A549 (cell line): ENCODE measurements around the gene GMDS. TPM values are rescaled to one million over a fixed set of nuclear protein-coding genes. Genes with fewer than 3 reads are reported as not detected.

Experiments
- ATAC-seq, 2 experiments: fragments of 200-7000 bp in 1 of 2; fragments of >200 bp in 1 of 2; cut with Nextera tagmentation in 1 of 2; cut with Tn5 transposase in 1 of 2; 3 replicates each; pipeline versions ENCODE4 v1.8.0 to v1.9.1; 2018 to 2020; ENCODE audit warnings: mild to moderate bottlenecking in 1 of 2, moderate library complexity in 1 of 2
- CTCF ChIA-PET: fragments of 300-600 bp; sonication (Branson Sonifier 250); formaldehyde crosslinking; extraction: SDS; loops from one replicate; lab custom pipeline; 2021; ENCODE audit warnings: antibody characterized with exemption, inconsistent platforms; lab: Yijun Ruan, JAX
- POLR2A ChIA-PET: fragments of 350-600 bp; formaldehyde crosslinking; extraction: SDS; loops from one replicate; lab custom pipeline; 2021; ENCODE audit warnings: antibody characterized with exemption, inconsistent platforms; lab: Yijun Ruan, JAX
- DNase-seq, 2 experiments: peaks; one replicate each; pipeline versions ENCODE4 v3.0.0 to v3.0.0-alpha.2; 2011 to 2016; ENCODE audit warnings: low read depth in 1 of 2, low spot score in 1 of 2
- FAIRE-seq: peaks from 2 replicates; lab custom pipeline; 2011; peaks lifted over from hg19 to GRCh38; lab: Jason Lieb, UNC
- H3K27ac ChIP-seq, 2 experiments: fragments of >200 bp; sonication (Bioruptor Twin); formaldehyde crosslinking; 3 replicates each; pipeline ENCODE4 v1.5.1; 2016 to 2017
- H3K4me1 ChIP-seq: fragments of >200 bp; sonication (Bioruptor Twin); formaldehyde crosslinking; 3 replicates; pipeline ENCODE4 v1.6.1; 2016
- H3K4me2 ChIP-seq: fragments of >200 bp; sonication (Bioruptor Twin); formaldehyde crosslinking; 3 replicates; pipeline ENCODE4 v1.6.1; 2016
- H3K4me3 ChIP-seq: fragments of >200 bp; sonication (Bioruptor Twin); formaldehyde crosslinking; 3 replicates; pipeline ENCODE4 v1.5.1; 2016
- H3K9me3 ChIP-seq: fragments of >200 bp; sonication (Bioruptor Twin); formaldehyde crosslinking; 3 replicates; pipeline ENCODE4 v1.6.1; 2016
- BCL3 ChIP-seq: fragments of >200 bp; sonication (Bioruptor Twin); formaldehyde crosslinking; IDR thresholded peaks from 3 replicates; pipeline ENCODE4 v1.6.1; 2016
- CBX8 ChIP-seq: fragments of 200-600 bp; sonication (generic); IDR thresholded peaks from 2 replicates; pipeline ENCODE4 v1.6.1; 2016
- E2F6 ChIP-seq: IDR thresholded peaks from 2 replicates; pipeline ENCODE4 v1.6.1; 2012; ENCODE audit warnings: low read depth, borderline replicate concordance
- ELK1 ChIP-seq: fragments of 150-350 bp; IDR thresholded peaks from 2 replicates; pipeline ENCODE4 v1.6.1; 2014; ENCODE audit warnings: low read depth, mild to moderate bottlenecking, low read length
- EP300 ChIP-seq, 2 experiments: fragments of >200 bp; sonication (Bioruptor Twin); formaldehyde crosslinking; IDR thresholded peaks; 2 replicates in 1 of 2; 3 replicates in 1 of 2; pipeline ENCODE4 v1.6.1; 2016 to 2017
- ESRRA ChIP-seq: fragments of 150-350 bp; IDR thresholded peaks from 2 replicates; pipeline ENCODE4 v1.6.1; 2014; ENCODE audit warnings: mild to moderate bottlenecking, low read length, borderline replicate concordance
- HES2 ChIP-seq: fragments of >200 bp; sonication (Bioruptor Twin); formaldehyde crosslinking; IDR thresholded peaks from 2 replicates; pipeline ENCODE4 v1.6.1; 2016
- HEYL ChIP-seq: fragments of 250-450 bp; sonication (Bioruptor Pico); IDR thresholded peaks from 2 replicates; pipeline ENCODE4 v1.8.0; 2021; ENCODE audit warnings: mild to moderate bottlenecking, moderate library complexity
- HMGXB4 ChIP-seq: fragments of 250-450 bp; sonication (Bioruptor Pico); IDR thresholded peaks from 2 replicates; pipeline ENCODE4 v1.5.0; 2021; ENCODE audit warnings: mild to moderate bottlenecking, moderate library complexity, borderline replicate concordance
- JUNB ChIP-seq: fragments of >200 bp; sonication (Bioruptor Twin); formaldehyde crosslinking; IDR thresholded peaks from 2 replicates; pipeline ENCODE4 v1.6.1; 2016
- MAFK ChIP-seq: fragments of 450-650 bp; IDR thresholded peaks from 2 replicates; pipeline ENCODE4 v1.6.1; 2014; ENCODE audit not compliant: partially characterized antibody
- MYC ChIP-seq: IDR thresholded peaks from 2 replicates; pipeline ENCODE4 v1.6.1; 2012; ENCODE audit warnings: mild to moderate bottlenecking, inconsistent platforms, low read length, improper control_type of control experiment, borderline replicate concordance
- NPAS2 ChIP-seq: fragments of 250-450 bp; sonication (Bioruptor Pico); IDR thresholded peaks from 2 replicates; pipeline ENCODE4 v1.8.0; 2022; ENCODE audit warnings: mild to moderate bottlenecking, moderate library complexity, borderline replicate concordance
- PBX3 ChIP-seq: IDR thresholded peaks from 2 replicates; pipeline ENCODE4 v1.6.1; 2012
- PHF8 ChIP-seq: fragments of 200-600 bp; sonication (generic); IDR thresholded peaks from 2 replicates; pipeline ENCODE4 v1.6.1; 2016; ENCODE audit warnings: low read depth, mild to moderate bottlenecking, antibody characterized with exemption, moderate library complexity, borderline replicate concordance
- RCOR1 ChIP-seq: fragments of 150-350 bp; IDR thresholded peaks from 2 replicates; pipeline ENCODE4 v1.6.1; 2014; ENCODE audit warnings: antibody characterized with exemption, low read length, low read depth
- SMC3 ChIP-seq: fragments of >200 bp; sonication (Bioruptor Twin); formaldehyde crosslinking; IDR thresholded peaks from 3 replicates; pipeline ENCODE4 v1.6.1; 2018; ENCODE audit warnings: inconsistent platforms
- SREBF2 ChIP-seq: fragments of 450-650 bp; IDR thresholded peaks from 2 replicates; pipeline ENCODE4 v1.6.1; 2014; ENCODE audit warnings: mild to moderate bottlenecking, moderate library complexity
- TFCP2L1 ChIP-seq: fragments of 250-450 bp; sonication (Bioruptor Pico); IDR thresholded peaks from 2 replicates; pipeline ENCODE4 v1.5.0; 2021; ENCODE audit warnings: mild to moderate bottlenecking
- TP53 ChIP-seq: fragments of 250-450 bp; sonication (Bioruptor Pico); IDR thresholded peaks from 2 replicates; pipeline ENCODE4 v1.5.0; 2021; ENCODE audit warnings: mild to moderate bottlenecking, moderate library complexity
- WGBS: methylation state at CpG from one replicate; pipeline ENCODE4 v1.1.6; 2017; ENCODE audit errors: missing lambda C conversion rate; 5-methylcytosine and 5-hydroxymethylcytosine counted together
- polyA plus RNA-seq, 4 experiments: library from polyadenylated mRNA; depleted of rRNA in 3 of 4; stranded (reverse); fragments of >200 nt; fragmentation: RNase III in 1 of 4; extraction: RNeasy Plus Mini Kit Qiagen cat#74134 plus additional on column Dnase treatment in 1 of 4; gene quantifications; 2 replicates in 3 of 4; 3 replicates in 1 of 4; pipeline ENCODE4 v1.2.3, GENCODE V29; 2011 to 2017

Gene GMDS
- polyA plus RNA-seq, 2 of the 4 experiments (the other 2 are of a cell fraction) = 9.9 to 12.4 TPM

GRCh38 chr6:2004888-2005287 lies 240.5 kb downstream of the GMDS start:
- no peak for ATAC-seq
- CTCF ChIA-PET = no interaction called here

GRCh38 chr6:2000962-2001361 lies 244.4 kb downstream of the GMDS start:
- no peak for ATAC-seq
- Histone ChIP-seq H3K27ac (no peak overlapping the region), H3K4me1 (no peaks in the 10 kb centered on the region), H3K9me3 (no peaks in the 10 kb centered on the region), H3K4me2 (no peak overlapping the region), H3K4me3 (no peak overlapping the region)
- DNase-seq = no peak
- ChIA-PET POLR2A (no interaction called here), CTCF (no interaction called here)
- TF ChIP-seq HMGXB4 (CRISPR knock-in tag) (no peak), MAFK (no peak), PBX3 (no peak), ELK1 (no peak), MYC (no peak), TFCP2L1 (CRISPR knock-in tag) (no peak), RCOR1 (no peak), E2F6 (no peak), TP53 (CRISPR knock-in tag) (no peak), ESRRA (no peak), PHF8 (no peak), EP300 (IDR thresholded peaks at IDR 0.05) (no peak), SREBF2 (no peak)
- no peak for FAIRE-seq
- 71% methylated on average over 2 of the region's 2 CpGs for WGBS

More at GRCh38 chr6:2004888-2005287, 240.5 kb downstream of the GMDS start:
- Histone ChIP-seq H3K27ac (no peak overlapping the region), H3K4me2 (no peak overlapping the region)
- TF ChIP-seq NPAS2 (CRISPR knock-in tag) (no peak), BCL3 (no peak), SREBF2 (no peak), JUNB (no peak), ELK1 (no peak), HES2 (no peak), SMC3 (no peak), CBX8 (no peak), HEYL (CRISPR knock-in tag) (no peak)
- TF ChIP-seq, all 56 proteins: peak for 0
- Histone ChIP-seq H3K4me1 (no peaks in the 10 kb centered on the region), H3K9me3 (0 out of 3 replicates have a peak, but pooled peaks cover 8% of the 10 kb centered on the region), H3K4me3 (no peak overlapping the region)
- FAIRE-seq (no peak), DNase-seq (no peak)
- 72% methylated on average over 3 of the region's 3 CpGs for WGBS
- POLR2A ChIA-PET = no interaction called here
